Epithelial cell of esophagus (primary cell): Measurements from ENCODE around the gene KDM3A.

ENCODE experiments used
- DNase-seq: peaks from one replicate; pipeline ENCODE4 v3.0.0; 2010; ENCODE audit warnings: low read depth
- H3K4me3 ChIP-seq: 2 replicates; pipeline ENCODE4 v1.5.1; 2011; ENCODE audit warnings: mild to moderate bottlenecking, low read length, control low read depth
- TF ChIP-seq, protein P1 (sequence below): IDR thresholded peaks from 2 replicates; pipeline ENCODE4 v1.5.1; 2011; ENCODE audit warnings: low read depth, mild to moderate bottlenecking, low read length, control low read depth, inconsistent platforms; ENCODE audit not compliant: insufficient read depth; ENCODE audit errors: missing control alignments

The KDM3A gene

GRCh38 chr2:86441882-86442641 is 891 bp downstream of the KDM3A start:
- peak overlapping the region; percentile 81 for H3K4me3 ChIP-seq
- DNase-seq = peak; percentile 69
- TF ChIP-seq, protein P1, sequence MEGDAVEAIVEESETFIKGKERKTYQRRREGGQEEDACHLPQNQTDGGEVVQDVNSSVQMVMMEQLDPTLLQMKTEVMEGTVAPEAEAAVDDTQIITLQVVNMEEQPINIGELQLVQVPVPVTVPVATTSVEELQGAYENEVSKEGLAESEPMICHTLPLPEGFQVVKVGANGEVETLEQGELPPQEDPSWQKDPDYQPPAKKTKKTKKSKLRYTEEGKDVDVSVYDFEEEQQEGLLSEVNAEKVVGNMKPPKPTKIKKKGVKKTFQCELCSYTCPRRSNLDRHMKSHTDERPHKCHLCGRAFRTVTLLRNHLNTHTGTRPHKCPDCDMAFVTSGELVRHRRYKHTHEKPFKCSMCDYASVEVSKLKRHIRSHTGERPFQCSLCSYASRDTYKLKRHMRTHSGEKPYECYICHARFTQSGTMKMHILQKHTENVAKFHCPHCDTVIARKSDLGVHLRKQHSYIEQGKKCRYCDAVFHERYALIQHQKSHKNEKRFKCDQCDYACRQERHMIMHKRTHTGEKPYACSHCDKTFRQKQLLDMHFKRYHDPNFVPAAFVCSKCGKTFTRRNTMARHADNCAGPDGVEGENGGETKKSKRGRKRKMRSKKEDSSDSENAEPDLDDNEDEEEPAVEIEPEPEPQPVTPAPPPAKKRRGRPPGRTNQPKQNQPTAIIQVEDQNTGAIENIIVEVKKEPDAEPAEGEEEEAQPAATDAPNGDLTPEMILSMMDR = no peak

- H3K4me3 ChIP-seq = peak overlapping the region; percentile 81
- peak; percentile 96 for DNase-seq
- TF ChIP-seq, protein P1 = no peak
Measured at GRCh38 chr2:86442642-86443005, 1.5 kb downstream of the KDM3A start.

DNA sequence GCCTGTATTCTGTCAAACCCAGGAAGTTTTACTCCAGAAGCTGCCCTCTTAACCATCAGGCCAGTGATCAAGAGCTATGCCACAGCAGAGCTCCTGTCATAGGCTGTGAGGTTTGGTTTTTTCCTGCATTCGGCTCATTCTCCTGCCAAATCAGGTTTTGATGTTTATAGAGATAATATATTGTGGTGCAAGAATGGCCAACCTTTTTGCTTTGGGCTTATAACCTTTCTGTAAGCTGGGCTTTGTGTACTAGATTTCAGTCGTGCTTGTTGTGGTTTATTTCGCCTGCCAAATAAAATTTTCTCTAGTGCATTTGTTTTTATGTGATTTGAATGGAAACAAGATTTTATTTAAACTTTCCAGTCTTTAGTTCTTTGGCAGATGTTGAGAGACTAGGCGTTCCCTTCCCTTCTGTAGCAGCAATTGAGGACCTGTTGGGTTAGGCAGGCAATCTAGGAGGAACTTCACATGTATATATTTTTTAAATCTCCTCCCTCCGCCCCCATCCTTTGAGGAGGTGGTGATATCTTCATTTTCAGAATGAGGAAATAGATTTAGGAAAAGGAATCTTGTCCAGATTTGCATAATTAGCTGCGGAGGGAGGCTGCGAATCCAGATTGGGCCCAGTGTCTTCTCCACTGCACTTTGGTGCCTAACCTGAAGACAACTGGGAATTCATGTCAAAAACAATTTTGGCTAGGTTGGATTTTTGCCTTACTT is 2.6 kb downstream of the KDM3A start:
- TF ChIP-seq, protein P1 = no peak
- no peak for DNase-seq
- peak overlapping the region; percentile 81 for H3K4me3 ChIP-seq

- H3K4me3 ChIP-seq = no peak overlapping the region
- DNase-seq = no peak
- TF ChIP-seq, protein P1 = no peak
Measured at GRCh38 chr2:86445436-86445835, 4.3 kb downstream of the KDM3A start.

DNA sequence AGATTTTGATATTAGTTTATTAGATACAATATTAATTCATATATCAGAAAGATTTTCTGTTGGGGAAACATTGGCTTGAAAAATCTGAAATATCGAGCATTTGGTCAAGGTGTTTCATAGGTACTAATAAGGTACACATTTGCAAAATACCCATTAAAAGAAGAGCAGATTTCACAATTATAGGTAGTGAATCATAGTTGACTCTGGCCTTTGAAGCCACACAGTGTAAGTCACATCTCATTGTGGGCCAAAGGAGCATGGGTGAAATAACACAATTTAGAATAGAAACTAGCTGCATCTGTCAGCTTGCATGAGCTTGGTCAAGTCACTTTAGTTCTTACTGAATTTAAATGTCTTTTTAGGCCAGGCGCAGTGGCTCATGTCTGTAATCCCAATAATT is 4.9 kb downstream of the KDM3A start:
- TF ChIP-seq, protein P1 = no peak
- DNase-seq = peak; percentile 58

GRCh38 chr2:86453836-86454235 is 12.7 kb downstream of the KDM3A start:
- TF ChIP-seq, protein P1 = no peak
- H3K4me3 ChIP-seq = no peak overlapping the region
- peak; percentile 83 for DNase-seq

More for the DNA sequence above, 4.9 kb downstream of the KDM3A start:
- no peak overlapping the region for H3K4me3 ChIP-seq
